Measurements from ENCODE around the gene TNFRSF18.
A peak's percentile ranks its signal among the peaks of the same experiment; 100 is the strongest.

TNFRSF18 gene

GRCh38 chr1:1157914-1158710, 48.3 kb downstream of the TNFRSF18 start:
- H3K4me3 ChIP-seq (ENCODE audit: low read length) = no peak overlapping the region; the same call in 1 of the 2 replicates
- no peak for DNase-seq (ENCODE audit: low read depth, low spot score)

- no peak for DNase-seq (ENCODE audit: low read depth, low spot score)
- peak overlapping the region; percentile 31 for H3K4me3 ChIP-seq (ENCODE audit: low read length)
Measured at GRCh38 chr1:1157426-1157913, 48.9 kb downstream of the TNFRSF18 start.

DNA sequence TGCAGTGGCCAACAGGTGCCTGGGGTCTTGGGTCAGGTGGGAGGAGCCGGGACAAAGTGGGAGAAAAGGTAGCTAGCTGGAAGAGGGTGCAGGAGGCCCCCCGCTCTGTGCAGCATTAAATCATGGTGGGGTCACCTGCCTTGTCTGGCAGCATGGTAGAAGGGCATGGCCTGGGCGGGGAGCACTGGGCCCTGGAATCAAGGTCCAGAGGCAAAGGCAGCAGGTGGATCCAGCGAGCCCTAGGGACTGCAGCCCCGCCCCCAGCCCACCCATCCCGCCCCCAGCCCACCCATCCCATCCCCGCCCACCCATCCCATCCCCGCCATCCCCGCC, 49.4 kb downstream of the TNFRSF18 start:
- DNase-seq (ENCODE audit: low read depth, low spot score) = no peak
- no peak overlapping the region for H3K4me3 ChIP-seq (ENCODE audit: low read length)

GRCh38 chr1:1156140-1157032, 50.0 kb downstream of the TNFRSF18 start:
- H3K4me3 ChIP-seq (ENCODE audit: low read length) = no peak overlapping the region
- DNase-seq (ENCODE audit: low read depth, low spot score) = no peak

DNA sequence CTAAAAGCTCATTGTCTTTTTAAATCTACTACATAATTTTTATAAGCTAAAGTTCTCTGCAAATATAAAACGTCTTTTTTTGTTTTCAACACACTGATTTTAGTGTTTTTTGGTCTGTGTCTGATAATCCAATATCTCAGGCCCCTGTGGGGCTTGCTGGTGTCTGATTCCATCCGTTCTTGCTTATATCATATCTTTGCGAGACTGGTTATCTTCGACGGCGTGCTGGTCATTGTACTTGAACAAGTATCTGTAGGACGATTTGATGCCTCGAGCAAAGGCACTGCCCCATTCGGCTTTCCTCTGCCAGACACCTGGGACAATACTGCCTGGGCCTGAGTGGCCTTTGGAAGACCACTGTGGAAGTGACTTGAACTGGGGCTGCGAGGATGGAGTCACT, 51.1 kb downstream of the TNFRSF18 start:
- DNase-seq (ENCODE audit: low read depth, low spot score) = no peak
- H3K4me3 ChIP-seq (ENCODE audit: low read length) = no peak overlapping the region

GRCh38 chr1:1153874-1154273, 52.5 kb downstream of the TNFRSF18 start:
- no peak for DNase-seq (ENCODE audit: low read depth, low spot score)
- H3K4me3 ChIP-seq (ENCODE audit: low read length) = no peak overlapping the region
